Liver (tissue), 9 donors: ENCODE measurements around the gene CELF4. TPM values are rescaled to one million over a fixed set of nuclear protein-coding genes. Genes with fewer than 3 reads are reported as not detected.

Experiments
- DNase-seq: peaks from one replicate; pipeline ENCODE4 v3.0.0-alpha.2; 2017; ENCODE audit warnings: low spot score
- H3K27ac ChIP-seq, 2 donors: one replicate each; pipeline ENCODE4 v1.7.0; 2013; ENCODE audit warnings: inconsistent platforms in 2 of 2, low read length in 2 of 2, control low read depth in 1 of 2, low read depth in 1 of 2, mild to moderate bottlenecking in 1 of 2
- H3K27me3 ChIP-seq, 4 donors: one replicate each; pipeline versions ENCODE4 v1.6.1 to v1.7.0; 2013; ENCODE audit warnings: low read length in 3 of 4, inconsistent platforms in 1 of 4, mild to moderate bottlenecking in 1 of 4, moderate library complexity in 1 of 4; ENCODE audit not compliant: control insufficient read depth in 4 of 4, insufficient read depth in 4 of 4
- H3K36me3 ChIP-seq, 4 donors: one replicate each; pipeline versions ENCODE4 v1.6.1 to v1.7.0; 2013; ENCODE audit warnings: low read length in 3 of 4, mild to moderate bottlenecking in 3 of 4, low read depth in 1 of 4, moderate library complexity in 1 of 4; ENCODE audit not compliant: control insufficient read depth in 4 of 4, insufficient read depth in 3 of 4
- H3K4me1 ChIP-seq, 4 donors: one replicate each; pipeline versions ENCODE4 v1.6.1 to v1.7.0; 2013; ENCODE audit warnings: low read length in 3 of 4, mild to moderate bottlenecking in 3 of 4, moderate library complexity in 1 of 4; ENCODE audit not compliant: control insufficient read depth in 4 of 4, insufficient read depth in 4 of 4
- H3K4me3 ChIP-seq, 3 donors: one replicate each; pipeline versions ENCODE4 v1.6.1 to v1.7.0; 2013; ENCODE audit warnings: low read length in 3 of 3, control low read depth in 1 of 3, low read depth in 1 of 3, mild to moderate bottlenecking in 1 of 3
- H3K9ac ChIP-seq, 2 donors: one replicate each; pipeline ENCODE4 v1.7.0; 2013; ENCODE audit warnings: low read length in 2 of 2, mild to moderate bottlenecking in 2 of 2, moderate library complexity in 2 of 2, control low read depth in 1 of 2, low read depth in 1 of 2
- H3K9me3 ChIP-seq, 4 donors: one replicate each; pipeline versions ENCODE4 v1.6.1 to v1.7.0; 2013; ENCODE audit warnings: low read length in 3 of 4; ENCODE audit not compliant: control insufficient read depth in 4 of 4
- EGR1 ChIP-seq, 2 donors: IDR thresholded peaks; 2 replicates each; pipeline ENCODE4 v1.6.1; 2016 to 2018; ENCODE audit warnings: antibody characterized with exemption in 2 of 2, low read depth in 2 of 2
- FOXA1 ChIP-seq: IDR thresholded peaks from 2 replicates; pipeline ENCODE4 v1.6.1; 2016; ENCODE audit warnings: antibody characterized with exemption
- FOXA2 ChIP-seq: IDR thresholded peaks from 2 replicates; pipeline ENCODE4 v1.6.1; 2016; ENCODE audit warnings: antibody characterized with exemption
- GABPA ChIP-seq, 2 donors: IDR thresholded peaks in 1 of 2; conservative IDR thresholded peaks in 1 of 2; 2 replicates each; pipeline ENCODE4 v1.6.1; 2016; ENCODE audit warnings: antibody characterized with exemption in 2 of 2, mild to moderate bottlenecking in 1 of 2, moderate library complexity in 1 of 2
- HNF4A ChIP-seq, 2 donors: conservative IDR thresholded peaks; 2 replicates each; pipeline ENCODE4 v1.6.1; 2016; ENCODE audit warnings: antibody characterized with exemption in 2 of 2, mild to moderate bottlenecking in 2 of 2
- HNF4G ChIP-seq: IDR thresholded peaks from 2 replicates; pipeline ENCODE4 v1.6.1; 2016; ENCODE audit warnings: antibody characterized with exemption
- MAX ChIP-seq: IDR thresholded peaks from 2 replicates; pipeline ENCODE4 v1.6.1; 2016; ENCODE audit warnings: antibody characterized with exemption
- NR2F2 ChIP-seq: IDR thresholded peaks from 2 replicates; pipeline ENCODE4 v1.6.1; 2016; ENCODE audit warnings: antibody characterized with exemption
- RAD21 ChIP-seq, 2 donors: IDR thresholded peaks; 2 replicates each; pipeline ENCODE4 v1.6.1; 2016; ENCODE audit warnings: antibody characterized with exemption in 2 of 2, mild to moderate bottlenecking in 2 of 2
- RXRA ChIP-seq, 2 donors: IDR thresholded peaks; 2 replicates each; pipeline ENCODE4 v1.6.1; 2017 to 2018; ENCODE audit warnings: antibody characterized with exemption in 2 of 2, mild to moderate bottlenecking in 1 of 2
- SP1 ChIP-seq: IDR thresholded peaks from 2 replicates; pipeline ENCODE4 v1.6.1; 2018; ENCODE audit warnings: antibody characterized with exemption, mild to moderate bottlenecking
- TAF1 ChIP-seq: conservative IDR thresholded peaks from 2 replicates; pipeline ENCODE4 v1.6.1; 2016; ENCODE audit warnings: antibody characterized with exemption, mild to moderate bottlenecking
- ZBTB33 ChIP-seq: IDR thresholded peaks from 2 replicates; pipeline ENCODE4 v1.6.1; 2016; ENCODE audit warnings: antibody characterized with exemption
- WGBS: extraction: QIAGEN DNeasy Blood & Tissue Kit; methylation state at CpG from one replicate; pipeline ENCODE4 v1.1.7; 2013; 5-methylcytosine and 5-hydroxymethylcytosine counted together
- polyA plus RNA-seq, 2 donors: library from polyadenylated mRNA; stranded (reverse) in 1 of 2; unstranded in 1 of 2; fragments of 200-250 nt in 1 of 2; fragments of >200 nt in 1 of 2; fragmentation: Nextera tagmentation in 1 of 2; extraction: Ambion mirVana in 1 of 2; gene quantifications; one replicate each; pipeline versions ENCODE4 v1.2.1 to v1.2.3, GENCODE V29; 2013 to 2015
- total RNA-seq, 2 donors: library from RNA; depleted of rRNA; stranded (reverse); fragments of >200 nt; gene quantifications; one replicate each; pipeline ENCODE4 v1.2.3, GENCODE V29; 2014
- TF ChIP-seq, protein P1 (sequence below): fragments of 150-350 bp; IDR thresholded peaks from 2 replicates; pipeline ENCODE4 v1.5.1; 2017; ENCODE audit warnings: improper control_type of control experiment, low read depth, low read length; ENCODE audit not compliant: missing input control
- donor health status: healthy.
- donor health status: healthy.
- donor health status: healthy.
- donor health status: healthy.
- donor health status: healthy.

CELF4 gene
- total and polyA plus RNA-seq, 4 donors, result 0.08 to 0.28 (median 0.21) TPM; not detected in 1

- TF ChIP-seq ZBTB33, result no peak
- no peak for TF ChIP-seq FOXA2
- TF ChIP-seq HNF4A (conservative IDR thresholded peaks at IDR 0.05), result no peak
- no peak for TF ChIP-seq GABPA (IDR thresholded peaks at IDR 0.05 in 1 of 2, conservative IDR thresholded peaks at IDR 0.05 in 1 of 2)
- no peak for TF ChIP-seq MAX
- TF ChIP-seq SP1, result no peak
- no peak for TF ChIP-seq FOXA1
- TF ChIP-seq TAF1, result no peak
- no peak for TF ChIP-seq RXRA (IDR thresholded peaks at IDR 0.05)
- no peak for TF ChIP-seq HNF4G
- no peak for TF ChIP-seq EGR1 (IDR thresholded peaks at IDR 0.05; ENCODE audit: low read depth in 2 of 2)
Observed at GRCh38 chr18:37336568-37337285, 228.9 kb downstream of the CELF4 start (continued).

DNA sequence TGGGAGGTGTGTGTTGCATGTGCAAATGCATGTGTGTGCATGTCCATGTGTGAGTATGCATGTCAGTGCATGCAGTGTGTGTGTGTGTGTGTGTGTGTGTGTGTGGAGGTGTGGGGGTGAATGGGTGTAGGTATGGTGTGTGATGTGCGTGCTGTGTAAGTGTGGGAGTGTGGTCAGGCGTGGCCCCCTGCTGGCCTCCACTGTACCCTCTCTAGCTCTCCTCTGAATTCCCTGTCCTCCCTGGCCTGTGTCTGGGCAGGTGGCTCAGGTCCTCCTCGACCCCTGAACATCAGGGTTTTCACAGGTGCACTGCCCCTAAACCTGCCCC is 230.2 kb downstream of the CELF4 start:
- no peaks in the 10 kb centered on the region for H3K27me3 ChIP-seq
- no peaks in the 10 kb centered on the region for H3K4me1 ChIP-seq
- no peaks in the 10 kb centered on the region for H3K9me3 ChIP-seq
- no peaks in the 10 kb centered on the region for H3K36me3 ChIP-seq
- no peak for DNase-seq
- H3K9ac ChIP-seq, result no peak overlapping the region
- no peak overlapping the region for H3K27ac ChIP-seq
- TF ChIP-seq RAD21 (IDR thresholded peaks at IDR 0.05) (peak; percentile 7 to 30), ZBTB33 (no peak), FOXA2 (no peak), RXRA (IDR thresholded peaks at IDR 0.05) (no peak), TAF1 (no peak), GABPA (IDR thresholded peaks at IDR 0.05 in 1 of 2, conservative IDR thresholded peaks at IDR 0.05 in 1 of 2) (no peak), EGR1 (IDR thresholded peaks at IDR 0.05; ENCODE audit: low read depth in 2 of 2) (no peak), NR2F2 (no peak)
- TF ChIP-seq, protein P1, sequence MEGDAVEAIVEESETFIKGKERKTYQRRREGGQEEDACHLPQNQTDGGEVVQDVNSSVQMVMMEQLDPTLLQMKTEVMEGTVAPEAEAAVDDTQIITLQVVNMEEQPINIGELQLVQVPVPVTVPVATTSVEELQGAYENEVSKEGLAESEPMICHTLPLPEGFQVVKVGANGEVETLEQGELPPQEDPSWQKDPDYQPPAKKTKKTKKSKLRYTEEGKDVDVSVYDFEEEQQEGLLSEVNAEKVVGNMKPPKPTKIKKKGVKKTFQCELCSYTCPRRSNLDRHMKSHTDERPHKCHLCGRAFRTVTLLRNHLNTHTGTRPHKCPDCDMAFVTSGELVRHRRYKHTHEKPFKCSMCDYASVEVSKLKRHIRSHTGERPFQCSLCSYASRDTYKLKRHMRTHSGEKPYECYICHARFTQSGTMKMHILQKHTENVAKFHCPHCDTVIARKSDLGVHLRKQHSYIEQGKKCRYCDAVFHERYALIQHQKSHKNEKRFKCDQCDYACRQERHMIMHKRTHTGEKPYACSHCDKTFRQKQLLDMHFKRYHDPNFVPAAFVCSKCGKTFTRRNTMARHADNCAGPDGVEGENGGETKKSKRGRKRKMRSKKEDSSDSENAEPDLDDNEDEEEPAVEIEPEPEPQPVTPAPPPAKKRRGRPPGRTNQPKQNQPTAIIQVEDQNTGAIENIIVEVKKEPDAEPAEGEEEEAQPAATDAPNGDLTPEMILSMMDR, result peak; percentile 21
- 61% methylated on average over 3 of the region's 3 CpGs for WGBS
- H3K4me3 ChIP-seq, result no peak overlapping the region
